DND-41 (cell line): ENCODE measurements around the gene CAMKV.

Source experiments
- CTCF ChIP-seq: IDR thresholded peaks from 2 replicates; pipeline ENCODE4 v1.5.1; 2012; ENCODE audit warnings: borderline replicate concordance, low read length, moderate library complexity, mild to moderate bottlenecking; ENCODE audit not compliant: poor library complexity, severe bottlenecking; ENCODE audit errors: extremely low read depth
- EZH2 ChIP-seq: IDR thresholded peaks from 3 replicates; pipeline ENCODE4 v1.6.1; 2012; ENCODE audit warnings: borderline replicate concordance, low read depth, mild to moderate bottlenecking, moderate library complexity, low read length, inconsistent platforms; ENCODE audit not compliant: severe bottlenecking

DNA sequence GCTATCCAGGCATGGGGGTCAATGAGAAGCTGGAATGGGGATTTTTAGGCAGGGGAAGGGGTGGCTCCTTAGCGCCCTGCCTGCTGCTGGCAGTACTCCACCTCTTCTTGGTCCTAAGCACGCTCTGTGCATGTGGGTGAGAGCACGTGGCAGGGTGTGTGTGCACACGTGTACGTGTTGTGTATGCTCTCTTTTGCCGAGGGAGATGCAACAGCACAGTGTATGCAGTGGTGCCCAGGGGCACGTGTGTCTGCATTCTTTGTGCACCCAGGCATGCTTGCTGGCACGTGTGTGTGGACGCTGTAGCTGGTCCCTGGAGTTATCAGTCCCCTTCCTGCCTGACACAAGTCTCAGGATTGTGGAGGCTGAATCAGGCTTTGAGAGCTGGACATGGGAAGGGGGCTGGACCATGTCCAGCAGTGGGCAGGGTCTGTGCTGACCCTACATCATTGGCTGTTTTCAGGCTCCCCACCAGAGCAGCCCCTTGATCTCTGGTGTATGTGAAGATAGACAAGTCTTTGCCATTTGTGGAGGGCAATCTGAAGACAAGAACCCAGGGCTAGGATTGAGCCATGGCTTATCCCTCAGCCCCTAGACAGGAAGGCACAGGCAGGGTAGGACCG is 1.9 kb upstream of the CAMKV start:
- no peak for TF ChIP-seq CTCF
- TF ChIP-seq EZH2 = no peak
